Endometrial microvascular endothelial cells (primary cell): ENCODE data around the gene CPPED1. TPM values are rescaled to one million over a fixed set of nuclear protein-coding genes. Genes with fewer than 3 reads are reported as not detected.

ENCODE experiments used
- in situ Hi-C: cut with HindIII; loops from 2 replicates; pipeline ENCODE4 v1.10.0; 2017; ENCODE audit warnings: low sequenced_read_pairs, low pct_unique_long_range_greater_than_20kb; ENCODE audit errors: inconsistent ontology term
- total RNA-seq: library from RNA; depleted of rRNA; stranded (reverse); fragments of >200 nt; gene quantifications from one replicate; pipeline ENCODE4 v1.2.3, GENCODE V29; 2015; ENCODE audit errors: inconsistent ontology term

The CPPED1 gene
- total RNA-seq, 1 donor from 2014 or later: 34.4 TPM

DNA sequence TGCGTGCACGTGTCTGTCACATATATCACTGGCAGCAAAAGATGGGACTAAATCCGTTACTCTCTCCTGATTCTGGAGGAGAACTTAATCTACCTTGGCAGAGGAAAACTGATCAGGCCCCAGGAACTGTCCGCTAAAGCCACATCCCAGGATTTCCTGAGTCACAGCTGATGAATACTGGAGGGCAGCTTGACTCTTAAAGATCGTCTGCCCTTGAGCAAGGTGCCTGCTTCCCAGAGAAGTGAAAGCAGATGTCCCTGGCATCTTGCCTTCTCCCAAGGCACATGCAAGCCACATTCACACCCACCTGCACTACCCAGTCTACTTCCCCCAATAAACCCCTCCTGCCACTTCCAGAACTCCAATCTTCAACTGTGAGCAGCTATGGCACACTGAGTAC, 99.8 kb downstream of the CPPED1 start:
- in situ Hi-C loops: no loop called here

GRCh38 chr16:12700161-12700560, 103.5 kb downstream of the CPPED1 start:
- in situ Hi-C loops: no loop called here

GRCh38 chr16:12699161-12699560, 104.5 kb downstream of the CPPED1 start:
- in situ Hi-C loops: no loop called here

DNA sequence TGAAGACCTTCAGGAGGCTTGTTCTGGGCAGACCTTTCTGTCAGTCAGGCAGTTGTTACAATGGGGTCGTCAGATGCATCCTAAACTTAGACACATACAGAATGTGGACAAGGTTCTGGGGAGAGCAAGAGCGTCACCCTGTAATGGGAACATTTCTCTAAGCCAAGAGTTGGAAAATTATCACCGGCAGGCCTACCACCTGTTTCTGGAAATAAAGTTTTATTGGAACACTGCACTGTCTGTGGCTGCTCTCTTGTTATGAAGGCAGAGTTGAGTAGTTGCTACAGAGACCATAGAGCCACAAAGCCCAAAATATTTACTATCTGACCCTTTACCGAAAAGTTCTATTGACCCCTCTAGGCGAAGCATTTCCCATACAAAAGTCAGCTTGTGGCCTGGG, 106.2 kb downstream of the CPPED1 start:
- in situ Hi-C loops: no loop called here

DNA sequence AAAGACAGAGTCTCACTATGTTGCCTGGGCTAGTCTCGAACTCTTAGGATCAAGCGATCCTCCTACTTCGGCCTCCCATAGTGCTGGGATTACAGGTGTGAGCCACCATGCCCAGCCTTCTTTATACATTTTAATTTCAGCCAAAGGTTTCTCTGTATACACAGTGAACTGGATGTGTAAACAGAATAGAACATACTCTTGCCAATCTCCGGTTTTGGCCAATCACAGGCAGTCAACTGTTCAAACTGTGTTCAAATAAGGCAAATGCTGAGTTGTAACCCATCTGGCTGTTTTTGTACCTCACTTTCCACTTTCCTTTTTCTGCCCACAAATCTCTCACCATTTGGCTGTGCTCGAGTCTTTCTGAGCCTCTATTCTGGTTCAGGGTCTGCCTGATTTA, 108.2 kb downstream of the CPPED1 start:
- in situ Hi-C loops: no loop called here

GRCh38 chr16:12690024-12690423, 113.7 kb downstream of the CPPED1 start:
- in situ Hi-C loops: no loop called here

- in situ Hi-C loops: no loop called here
Observed at GRCh38 chr16:12688951-12689850, 114.5 kb downstream of the CPPED1 start.

- in situ Hi-C loops: no loop called here
Observed at GRCh38 chr16:12685806-12686205, 117.9 kb downstream of the CPPED1 start.

DNA sequence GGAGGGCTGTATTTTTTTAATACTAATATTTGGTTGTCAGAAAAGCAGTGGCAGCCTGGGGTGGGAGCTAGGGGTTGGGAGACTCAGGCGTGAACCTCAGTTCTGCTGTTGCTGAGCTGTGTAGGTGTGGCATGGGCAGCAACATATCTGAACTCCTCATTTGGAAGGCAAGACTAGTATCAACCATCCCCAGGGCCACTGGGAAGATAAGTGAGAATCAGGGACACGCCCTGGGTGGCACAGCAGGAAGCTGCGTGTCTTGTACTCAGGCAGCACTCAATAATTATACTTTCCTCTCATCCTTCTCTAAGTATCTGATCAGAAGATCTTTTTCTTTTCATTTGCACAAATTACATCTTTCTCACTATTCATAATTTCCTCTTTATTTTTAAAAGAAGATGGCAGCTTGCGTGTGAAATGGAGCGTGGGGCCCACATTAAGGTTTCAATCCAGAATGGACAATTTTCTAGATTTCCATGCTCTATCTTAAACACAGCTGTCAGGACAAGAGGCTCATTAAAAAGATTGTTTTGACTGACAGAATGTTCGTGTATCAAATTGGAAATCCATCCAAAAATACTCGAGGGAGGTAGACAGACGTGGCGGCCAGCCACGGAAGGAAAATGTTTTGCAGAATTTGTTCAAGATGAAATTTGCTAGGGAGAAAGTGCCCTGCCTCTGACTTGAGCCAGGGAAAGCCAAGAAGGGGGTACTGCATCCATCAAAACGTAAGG, 121.1 kb downstream of the CPPED1 start:
- in situ Hi-C loops: no loop called here

DNA sequence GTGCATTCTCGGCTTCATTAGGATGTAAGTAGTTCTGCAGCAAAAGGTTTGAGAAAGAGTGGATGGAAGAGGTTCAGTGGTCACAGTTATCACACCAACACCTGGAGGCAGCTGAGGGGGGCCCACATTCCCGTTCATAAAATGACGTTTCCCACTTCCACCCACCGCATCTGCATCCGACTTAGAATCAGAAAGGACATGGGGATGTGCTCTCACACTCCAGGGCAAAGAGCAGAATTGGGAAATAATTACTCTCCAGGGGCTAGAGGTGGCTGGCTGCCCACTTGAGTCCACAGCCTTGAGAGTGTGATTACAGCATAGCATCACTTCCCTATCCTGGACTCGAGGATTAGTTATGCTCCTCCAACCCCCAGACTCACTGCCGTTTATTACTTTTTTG, 122.0 kb downstream of the CPPED1 start:
- in situ Hi-C loops: no loop called here

DNA sequence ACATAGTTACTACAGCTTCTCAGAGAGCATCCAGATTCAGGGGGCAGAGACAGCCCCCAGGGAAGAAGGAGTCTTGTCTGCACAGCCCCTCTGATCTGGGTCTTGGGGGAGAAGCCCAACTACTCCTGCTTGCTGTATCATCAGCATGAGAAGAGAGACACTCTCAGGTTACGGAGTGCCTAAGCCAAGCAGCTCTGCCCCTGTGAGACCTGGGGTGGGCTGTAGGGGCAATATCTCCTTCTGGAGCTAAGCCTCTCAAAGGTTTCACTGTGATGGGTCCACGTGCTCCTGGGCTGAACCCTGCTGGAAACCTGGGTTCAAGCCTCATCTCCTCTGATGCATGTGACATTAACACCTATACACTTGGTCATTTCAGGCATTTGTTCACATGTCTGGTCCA, 123.2 kb downstream of the CPPED1 start:
- in situ Hi-C loops: no loop called here

GRCh38 chr16:12679660-12680272, 123.9 kb downstream of the CPPED1 start:
- in situ Hi-C loops: no loop called here

DNA sequence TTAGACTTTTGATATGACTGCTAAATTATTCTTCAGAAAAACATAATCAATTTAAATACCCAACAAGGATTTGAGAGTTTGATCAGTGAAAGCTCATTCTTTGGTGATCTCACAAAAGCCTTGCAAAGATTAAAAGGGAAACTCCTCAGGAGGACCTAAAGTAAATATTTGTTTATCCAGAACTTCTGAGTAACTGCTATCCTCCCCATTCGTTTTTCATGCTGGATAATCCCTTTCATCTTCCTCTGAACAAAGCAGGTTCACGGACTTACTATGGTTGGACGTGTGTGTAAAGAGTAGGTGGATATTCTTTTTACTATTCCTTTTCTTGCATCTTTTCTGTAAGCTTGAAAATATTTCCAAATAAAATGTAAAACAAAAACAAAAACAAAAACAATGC, 124.7 kb downstream of the CPPED1 start:
- in situ Hi-C loops: no loop called here

- in situ Hi-C loops: no loop called here
Observed at GRCh38 chr16:12677502-12677901, 126.2 kb downstream of the CPPED1 start.

DNA sequence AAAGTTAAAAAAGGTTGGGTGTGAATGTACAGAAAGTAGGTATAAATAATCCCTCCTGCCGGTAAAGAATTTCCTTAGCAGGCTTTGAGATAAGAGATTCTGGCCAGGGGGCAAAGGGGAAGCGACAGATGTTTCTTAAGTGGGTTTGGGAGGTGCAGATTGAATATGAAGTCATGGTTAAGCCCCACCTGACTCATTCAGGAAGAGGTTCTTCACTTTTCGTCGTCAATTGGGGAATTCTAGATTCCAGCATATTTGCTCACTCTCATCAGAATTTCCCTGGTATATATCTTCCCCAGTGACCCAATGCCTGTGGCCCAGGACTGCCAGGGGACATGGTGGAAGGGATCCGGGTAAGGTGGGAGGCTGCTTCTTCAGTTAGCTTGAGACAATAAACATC, 127.8 kb downstream of the CPPED1 start:
- in situ Hi-C loops: no loop called here

- in situ Hi-C loops: no loop called here
Observed at GRCh38 chr16:12675046-12675445, 128.6 kb downstream of the CPPED1 start.

GRCh38 chr16:12674524-12674923, 129.2 kb downstream of the CPPED1 start:
- in situ Hi-C loops: no loop called here

DNA sequence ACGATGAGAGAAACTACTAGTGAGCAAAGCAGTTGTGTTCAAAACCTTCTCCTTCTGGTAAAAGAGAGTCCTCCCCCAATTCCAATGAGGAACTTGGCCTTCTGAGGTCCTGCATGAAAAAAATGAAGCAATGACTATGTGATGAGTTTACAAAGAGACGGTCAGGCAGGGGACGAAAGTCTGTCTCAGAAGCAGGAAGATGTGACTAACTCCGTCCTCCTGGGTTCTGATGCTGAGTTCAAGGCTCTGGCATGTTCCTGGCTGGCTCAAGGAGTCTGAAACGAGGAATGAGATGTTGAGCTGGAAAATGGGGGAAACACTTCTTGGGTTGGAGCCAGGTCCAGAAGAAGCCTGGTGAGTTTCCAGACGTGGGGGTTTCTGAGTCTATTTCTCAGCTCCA, 129.6 kb downstream of the CPPED1 start:
- in situ Hi-C loops: no loop called here

DNA sequence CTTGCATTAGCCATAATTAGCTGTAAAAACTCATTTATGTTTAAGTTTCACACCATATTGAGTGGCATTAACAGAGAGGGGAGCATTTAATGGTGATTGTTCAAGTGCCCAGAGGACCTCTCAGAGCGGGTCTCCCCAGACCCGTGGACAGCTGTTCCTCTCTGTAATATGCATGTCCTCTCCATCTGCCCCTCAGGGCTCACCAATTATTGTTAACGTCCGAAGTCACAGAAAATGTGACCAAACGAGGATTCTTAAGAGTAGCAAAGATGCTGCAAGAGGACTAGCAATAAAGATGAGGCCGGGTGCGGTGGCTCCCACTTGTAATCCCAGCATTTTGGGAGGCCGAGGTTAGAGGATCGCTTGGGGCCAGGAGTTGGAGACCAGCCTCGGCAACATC, 130.2 kb downstream of the CPPED1 start:
- in situ Hi-C loops: no loop called here

DNA sequence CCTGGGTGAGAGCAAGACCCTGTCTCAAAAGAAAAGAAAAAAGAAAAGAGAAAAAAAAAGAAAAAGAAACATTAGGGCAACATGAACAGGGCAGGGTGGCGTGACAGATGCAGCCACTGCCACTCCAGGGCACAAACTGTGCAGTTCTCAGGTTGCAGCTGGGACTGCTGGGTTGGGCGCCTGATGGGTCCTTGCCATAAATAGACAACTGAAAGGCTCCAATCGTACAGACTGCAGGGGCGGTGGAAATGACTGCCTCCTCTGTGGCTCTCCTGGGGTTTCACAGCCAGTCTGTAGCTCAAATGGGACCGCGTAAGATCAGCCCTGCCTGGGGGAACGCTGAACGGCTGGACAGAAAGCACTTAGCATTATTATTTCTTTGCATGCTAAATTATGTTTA, 130.7 kb downstream of the CPPED1 start:
- in situ Hi-C loops: no loop called here
